ENCODE measurements around the gene SEPTIN5. TPM values are rescaled to one million over a fixed set of nuclear protein-coding genes. Genes with fewer than 3 reads are reported as not detected.

Gene SEPTIN5
- total and polyA plus RNA-seq, 9 of the 15 experiments (the other 6 are each of a cell fraction or from before 2014, with no cell fraction given): 0.03 to 195 (median 119) TPM

GRCh38 chr22:19742160-19743066 lies 28.1 kb downstream of the SEPTIN5 start:
- Histone ChIP-seq H2AFZ (ENCODE audit: low read depth, low read length) (no peak overlapping the region), H3K9me3 (replicated peaks; ENCODE audit: control insufficient read depth, insufficient read depth, low read depth, low read length) (no peaks in the 10 kb centered on the region), H3K9ac (ENCODE audit: insufficient read depth in 1 of 2, low read depth in 2 of 2, low read length in 2 of 2) (peak overlapping the region in 1 of 2 experiments; percentile 11; a peak in 2 of 4 replicates), H3K79me2 (ENCODE audit: control insufficient read depth, insufficient read depth, low read length) (no peaks in the 10 kb centered on the region), H3K27ac (ENCODE audit: extremely low read depth, low read depth, low read length) (no peak overlapping the region), H3K9me1 (ENCODE audit: control insufficient read depth, insufficient read depth, low read length) (no peaks in the 10 kb centered on the region), H3K4me3 (no peak overlapping the region), H4K20me1 (replicated peaks; ENCODE audit: control insufficient read depth, insufficient read depth, low read length) (peaks cover 35% of the 10 kb centered on the region), H3K36me3 (ENCODE audit: control insufficient read depth, insufficient read depth, low read length) (no peaks in the 10 kb centered on the region), H3K27me3 (ENCODE audit: control insufficient read depth in 2 of 2, insufficient read depth in 2 of 2, low read length in 2 of 2) (peaks cover 2 to 58% of the 10 kb centered on the region in 2 experiments; a peak in 3 of 5 replicates), H3K4me1 (replicated peaks in 1 of 2; ENCODE audit: control insufficient read depth in 2 of 2, insufficient read depth in 2 of 2, low read length in 2 of 2) (peaks cover 0 to 80% of the 10 kb centered on the region in 2 experiments; a peak in 2 of 5 replicates), H3K4me2 (ENCODE audit: insufficient read depth, low read length) (no peak overlapping the region)
- POLR2A ChIA-PET: interaction anchor here (0.6 to 3.8 kb wide), 27 partner anchors 9 to 523 kb away, joined by 3 to 30 read pairs (median 4); partner anchors contain the start of genes COMT, GNB1L, GP1BB and RTL10
- FAIRE-seq (peak; percentile 49), DNase-seq (ENCODE audit: extremely low read depth in 1 of 4, low spot score in 3 of 4) (peak in 1 of 4 experiments; percentile 56), ATAC-seq (peak; percentile 27)
- no TSS peak for BruUV-seq (replicated peaks)
- 9% methylated on average over 21 of the region's 21 CpGs for WGBS (ENCODE audit: insufficient coverage, low coverage, missing lambda C conversion rate)
- in situ Hi-C loops (cut with MboI) (no loop called here), intact Hi-C loops (cut with micrococcal nuclease) (no loop called here)
- CTCF ChIA-PET (ENCODE audit: low intra/inter-chr PET ratio): no interaction called here
- TF ChIP-seq CTBP1 (IDR thresholded peaks at IDR 0.05; ENCODE audit: borderline replicate concordance) (no peak), NFIX (CRISPR knock-in tag; IDR thresholded peaks at IDR 0.05; ENCODE audit: low read depth) (no peak), POLR2AphosphoS2 (IDR thresholded peaks at IDR 0.05; ENCODE audit: low read length) (no peak), CHD4 (IDR thresholded peaks at IDR 0.05; ENCODE audit: insufficient read depth, insufficient replicate concordance, low read depth, low read length, poor library complexity, severe bottlenecking) (peak; percentile 59), HNRNPK (IDR thresholded peaks at IDR 0.05; ENCODE audit: low read depth, low read length, poor library complexity, severe bottlenecking) (no peak), CHD1 (IDR thresholded peaks at IDR 0.05; ENCODE audit: low read length) (peak; percentile 22), BRF1 (IDR thresholded peaks at IDR 0.05; ENCODE audit: borderline replicate concordance, extremely low read depth, insufficient read length) (no peak), SREBF1 (IDR thresholded peaks at IDR 0.05; ENCODE audit: borderline replicate concordance, low read depth, low read length) (no peak), TBP (optimal IDR thresholded peaks at IDR 0.05; ENCODE audit: low read depth, low read length) (peak; percentile 10), DACH1 (IDR thresholded peaks at IDR 0.05; ENCODE audit: partially characterized antibody) (peak; percentile 19), PHB (CRISPR knock-in tag; IDR thresholded peaks at IDR 0.05) (0 out of 2 replicates have a peak, but pooled peaks have one; percentile 66), ETV5 (CRISPR knock-in tag; IDR thresholded peaks at IDR 0.05; ENCODE audit: low read depth) (no peak), HDAC2 (IDR thresholded peaks at IDR 0.05) (no peak), ZNF76 (CRISPR knock-in tag; IDR thresholded peaks at IDR 0.05; ENCODE audit: borderline replicate concordance) (no peak), ZBTB7A (IDR thresholded peaks at IDR 0.05; ENCODE audit: borderline replicate concordance, control insufficient read depth, low read depth, low read length) (peak; percentile 7; the same call in 1 of the 2 replicates), HDAC6 (IDR thresholded peaks at IDR 0.05; ENCODE audit: low read depth, low read length) (0 out of 2 replicates have a peak, but pooled peaks have one; percentile 6), MCM3 (IDR thresholded peaks at IDR 0.05) (peak; percentile 79; the same call in 1 of the 2 replicates)
- TF ChIP-seq, protein P1, sequence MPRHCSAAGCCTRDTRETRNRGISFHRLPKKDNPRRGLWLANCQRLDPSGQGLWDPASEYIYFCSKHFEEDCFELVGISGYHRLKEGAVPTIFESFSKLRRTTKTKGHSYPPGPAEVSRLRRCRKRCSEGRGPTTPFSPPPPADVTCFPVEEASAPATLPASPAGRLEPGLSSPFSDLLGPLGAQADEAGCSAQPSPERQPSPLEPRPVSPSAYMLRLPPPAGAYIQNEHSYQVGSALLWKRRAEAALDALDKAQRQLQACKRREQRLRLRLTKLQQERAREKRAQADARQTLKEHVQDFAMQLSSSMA (CRISPR knock-in tag; IDR thresholded peaks at IDR 0.05): no peak
- TF ChIP-seq, protein P2, sequence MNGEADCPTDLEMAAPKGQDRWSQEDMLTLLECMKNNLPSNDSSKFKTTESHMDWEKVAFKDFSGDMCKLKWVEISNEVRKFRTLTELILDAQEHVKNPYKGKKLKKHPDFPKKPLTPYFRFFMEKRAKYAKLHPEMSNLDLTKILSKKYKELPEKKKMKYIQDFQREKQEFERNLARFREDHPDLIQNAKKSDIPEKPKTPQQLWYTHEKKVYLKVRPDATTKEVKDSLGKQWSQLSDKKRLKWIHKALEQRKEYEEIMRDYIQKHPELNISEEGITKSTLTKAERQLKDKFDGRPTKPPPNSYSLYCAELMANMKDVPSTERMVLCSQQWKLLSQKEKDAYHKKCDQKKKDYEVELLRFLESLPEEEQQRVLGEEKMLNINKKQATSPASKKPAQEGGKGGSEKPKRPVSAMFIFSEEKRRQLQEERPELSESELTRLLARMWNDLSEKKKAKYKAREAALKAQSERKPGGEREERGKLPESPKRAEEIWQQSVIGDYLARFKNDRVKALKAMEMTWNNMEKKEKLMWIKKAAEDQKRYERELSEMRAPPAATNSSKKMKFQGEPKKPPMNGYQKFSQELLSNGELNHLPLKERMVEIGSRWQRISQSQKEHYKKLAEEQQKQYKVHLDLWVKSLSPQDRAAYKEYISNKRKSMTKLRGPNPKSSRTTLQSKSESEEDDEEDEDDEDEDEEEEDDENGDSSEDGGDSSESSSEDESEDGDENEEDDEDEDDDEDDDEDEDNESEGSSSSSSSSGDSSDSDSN (IDR thresholded peaks at IDR 0.05; ENCODE audit: borderline replicate concordance in 1 of 2, low read depth in 2 of 2, low read length in 2 of 2): 0 out of 4 replicates have a peak, but pooled peaks of 1 of the 2 experiments have one; percentile 20
